HFFc6 (cell line): ENCODE measurements around the gene METAP1D. TPM values are rescaled to one million over a fixed set of nuclear protein-coding genes. Genes with fewer than 3 reads are reported as not detected.

Experiments
- DNase-seq: peaks from one replicate; pipeline ENCODE4 v3.0.0-alpha.2; 2018
- H3K27ac Mint-ChIP-seq: 2 replicates; pipeline ENCODE4 v1.8.0; 2020; ENCODE audit warnings: mild to moderate bottlenecking, mixed read lengths
- H3K27me3 Mint-ChIP-seq: 2 replicates; pipeline ENCODE4 v1.8.0; 2021; ENCODE audit warnings: mild to moderate bottlenecking, moderate library complexity, mixed read lengths; ENCODE audit not compliant: insufficient read depth
- H3K36me3 Mint-ChIP-seq: 2 replicates; pipeline ENCODE4 v1.8.0; 2021; ENCODE audit warnings: low read depth, mixed read lengths
- H3K4me1 Mint-ChIP-seq: 2 replicates; pipeline ENCODE4 v1.8.0; 2020; ENCODE audit warnings: low read depth, mixed read lengths
- H3K4me3 Mint-ChIP-seq: 2 replicates; pipeline ENCODE4 v1.8.0; 2020; ENCODE audit warnings: mild to moderate bottlenecking, moderate library complexity, mixed read lengths
- H3K9me3 Mint-ChIP-seq: 2 replicates; pipeline ENCODE4 v1.8.0; 2020; ENCODE audit warnings: mild to moderate bottlenecking, mixed read lengths
- total RNA-seq, 6 experiments: library from RNA; stranded (reverse); fragmentation: NEBNext Ultra II Directional; extraction: Animal tissue kit (Norgen Biotek cat#: 25700); gene quantifications; 2 replicates in 1 of 6; 3 replicates in 5 of 6; pipeline ENCODE4 v1.2.3, GENCODE V29; 2021
- TF ChIP-seq, protein P1 (sequence below): fragments of 200-600 bp; sonication (generic); IDR thresholded peaks from 2 replicates; pipeline ENCODE4 v1.5.0; 2021; ENCODE audit warnings: antibody characterized with exemption, mild to moderate bottlenecking

METAP1D gene
- total RNA-seq, 6 experiments from 2014 or later, result 5.3 to 7.5 (median 6.2) TPM

DNA sequence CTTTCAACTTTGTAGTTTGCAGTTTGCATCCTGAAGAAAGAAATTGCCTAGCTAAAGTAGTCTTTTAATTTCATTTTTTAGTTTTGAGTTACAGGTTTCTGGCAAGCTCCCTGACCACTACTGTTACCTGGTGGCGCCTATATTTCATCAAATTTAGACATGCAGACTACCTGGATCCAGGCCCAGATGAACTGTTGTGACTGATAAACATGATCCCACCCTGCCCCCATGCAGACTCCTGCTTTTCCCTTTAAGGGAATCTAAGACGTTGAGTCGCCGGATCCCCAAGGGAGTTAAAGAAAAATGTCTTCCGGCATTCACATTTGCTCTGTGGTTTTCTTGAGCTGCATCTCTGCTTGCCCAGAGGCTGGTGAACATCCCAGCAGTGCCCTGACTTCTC is 22.2 kb downstream of the METAP1D start:
- Mint-ChIP-seq H3K9me3 (no peaks in the 10 kb centered on the region), H3K4me1 (peaks cover 25% of the 10 kb centered on the region), H3K4me3 (peak overlapping the region; percentile 21; the same call in 1 of the 2 replicates), H3K36me3 (no peaks in the 10 kb centered on the region; the same call in 1 of the 2 replicates), H3K27ac (peak overlapping the region; percentile 75), H3K27me3 (no peaks in the 10 kb centered on the region)
- TF ChIP-seq, protein P1, sequence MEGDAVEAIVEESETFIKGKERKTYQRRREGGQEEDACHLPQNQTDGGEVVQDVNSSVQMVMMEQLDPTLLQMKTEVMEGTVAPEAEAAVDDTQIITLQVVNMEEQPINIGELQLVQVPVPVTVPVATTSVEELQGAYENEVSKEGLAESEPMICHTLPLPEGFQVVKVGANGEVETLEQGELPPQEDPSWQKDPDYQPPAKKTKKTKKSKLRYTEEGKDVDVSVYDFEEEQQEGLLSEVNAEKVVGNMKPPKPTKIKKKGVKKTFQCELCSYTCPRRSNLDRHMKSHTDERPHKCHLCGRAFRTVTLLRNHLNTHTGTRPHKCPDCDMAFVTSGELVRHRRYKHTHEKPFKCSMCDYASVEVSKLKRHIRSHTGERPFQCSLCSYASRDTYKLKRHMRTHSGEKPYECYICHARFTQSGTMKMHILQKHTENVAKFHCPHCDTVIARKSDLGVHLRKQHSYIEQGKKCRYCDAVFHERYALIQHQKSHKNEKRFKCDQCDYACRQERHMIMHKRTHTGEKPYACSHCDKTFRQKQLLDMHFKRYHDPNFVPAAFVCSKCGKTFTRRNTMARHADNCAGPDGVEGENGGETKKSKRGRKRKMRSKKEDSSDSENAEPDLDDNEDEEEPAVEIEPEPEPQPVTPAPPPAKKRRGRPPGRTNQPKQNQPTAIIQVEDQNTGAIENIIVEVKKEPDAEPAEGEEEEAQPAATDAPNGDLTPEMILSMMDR, result no peak
- no peak for DNase-seq

DNA sequence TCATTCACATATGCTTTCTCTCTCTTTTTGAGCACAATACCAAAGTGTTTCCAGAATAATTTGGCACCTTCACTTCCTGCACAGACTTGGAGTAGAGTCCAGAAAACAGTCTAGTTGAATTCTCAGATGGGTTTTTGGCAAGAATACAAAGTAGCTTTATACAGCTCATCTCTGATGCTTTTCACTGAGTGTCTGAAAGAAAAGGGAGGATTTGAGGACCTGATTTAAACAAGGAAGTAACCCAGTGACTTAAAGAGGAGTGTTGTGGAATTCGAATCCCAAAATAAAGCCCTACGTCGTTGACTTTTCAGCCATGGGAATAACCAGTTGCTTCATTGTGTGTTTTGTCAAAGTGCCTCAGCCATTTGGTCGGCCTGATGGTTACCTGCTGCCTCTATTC is 31.8 kb downstream of the METAP1D start:
- Mint-ChIP-seq H3K4me3 (no peak overlapping the region), H3K27me3 (no peaks in the 10 kb centered on the region; the same call in 1 of the 2 replicates), H3K9me3 (no peaks in the 10 kb centered on the region), H3K4me1 (0 out of 2 replicates have a peak, but pooled peaks cover 5% of the 10 kb centered on the region), H3K36me3 (no peaks in the 10 kb centered on the region), H3K27ac (no peak overlapping the region)
- TF ChIP-seq, protein P1, result no peak
- DNase-seq, result no peak

DNA sequence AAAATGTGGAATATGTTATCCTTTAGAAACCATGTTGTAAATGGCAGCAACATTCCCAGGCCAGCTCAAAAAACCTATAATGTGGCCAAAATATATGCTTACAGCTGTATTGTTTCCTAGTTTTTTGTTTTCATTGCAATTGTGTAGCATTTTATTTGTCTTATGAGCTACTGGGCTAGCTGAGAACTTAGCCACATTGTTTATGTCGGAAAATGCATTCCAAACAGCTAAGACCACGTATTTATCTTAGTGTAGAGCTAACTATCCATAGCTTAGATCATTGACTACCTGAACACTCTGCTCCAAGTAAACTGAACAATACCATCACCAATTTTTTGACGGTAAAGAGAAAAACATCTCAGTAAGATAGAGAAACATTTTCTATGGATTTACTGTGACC is 38.4 kb downstream of the METAP1D start:
- peak overlapping the region; percentile 74 for H3K27ac Mint-ChIP-seq

DNA sequence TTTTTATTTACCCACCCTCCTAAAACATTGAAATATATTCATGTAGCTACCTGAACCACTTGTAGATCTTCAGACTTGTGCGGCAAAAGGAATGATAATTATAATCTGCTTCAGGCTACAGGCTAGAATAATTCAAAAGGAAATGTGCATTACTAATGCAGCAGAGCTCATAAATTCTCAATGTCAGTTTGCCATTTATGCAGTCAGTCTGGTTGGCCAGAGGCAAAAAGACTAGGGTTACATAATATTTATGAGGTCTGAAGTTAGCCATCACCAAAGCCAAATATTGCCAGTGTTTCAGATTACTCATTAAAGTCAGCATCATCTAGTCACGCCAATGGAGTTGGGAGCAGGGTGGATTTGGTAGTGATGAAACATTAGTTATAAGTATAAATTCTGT is 38.9 kb downstream of the METAP1D start:
- H3K4me1 Mint-ChIP-seq, result peaks cover 27% of the 10 kb centered on the region
- TF ChIP-seq, protein P1, result no peak
- H3K9me3 Mint-ChIP-seq, result no peaks in the 10 kb centered on the region
- peak overlapping the region; percentile 61 for H3K4me3 Mint-ChIP-seq
- H3K36me3 Mint-ChIP-seq, result no peaks in the 10 kb centered on the region
- DNase-seq, result peak; percentile 95
- peak overlapping the region; percentile 74 for H3K27ac Mint-ChIP-seq
- no peaks in the 10 kb centered on the region for H3K27me3 Mint-ChIP-seq

More for the DNA sequence above, 38.4 kb downstream of the METAP1D start:
- TF ChIP-seq, protein P1, result no peak
- Mint-ChIP-seq H3K9me3 (no peaks in the 10 kb centered on the region), H3K4me3 (peak overlapping the region; percentile 61), H3K36me3 (no peaks in the 10 kb centered on the region), H3K27me3 (no peaks in the 10 kb centered on the region), H3K4me1 (peaks cover 27% of the 10 kb centered on the region)
- DNase-seq, result no peak

DNA sequence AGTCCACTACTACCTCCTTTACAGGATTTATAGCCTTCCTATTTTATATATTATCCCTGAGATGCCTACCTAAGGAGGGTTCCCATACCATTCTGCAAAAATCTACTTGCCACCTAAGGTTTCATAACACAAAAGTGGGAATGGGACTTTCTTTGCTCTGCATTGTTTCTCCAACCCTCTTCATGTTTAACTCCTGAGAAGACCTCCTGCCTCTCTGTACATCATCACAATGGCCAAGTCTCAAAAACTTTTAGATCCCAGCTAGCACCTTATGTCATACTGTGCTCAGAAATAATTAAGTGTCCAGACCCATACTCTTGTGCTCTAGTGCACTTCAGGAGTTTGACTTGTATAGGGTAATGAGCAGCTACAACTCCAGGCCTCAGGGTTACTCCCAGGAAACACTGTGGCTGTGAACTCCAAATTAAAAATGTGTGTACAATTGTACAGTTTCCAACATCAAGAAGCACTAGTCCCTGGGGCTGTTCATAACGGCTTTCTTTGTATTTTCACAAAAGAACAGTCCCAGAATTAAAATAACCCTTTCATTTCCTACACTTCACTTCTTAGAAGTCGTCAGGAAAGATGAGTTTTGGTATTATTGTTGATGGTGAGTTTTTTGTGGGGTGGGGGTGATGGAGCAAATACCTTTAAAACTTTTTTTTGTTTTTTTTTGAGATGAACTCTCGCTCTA is 39.4 kb downstream of the METAP1D start:
- peak overlapping the region; percentile 74 for H3K27ac Mint-ChIP-seq
- TF ChIP-seq, protein P1, result no peak
- H3K27me3 Mint-ChIP-seq, result no peaks in the 10 kb centered on the region
- H3K36me3 Mint-ChIP-seq, result no peaks in the 10 kb centered on the region
- H3K9me3 Mint-ChIP-seq, result no peaks in the 10 kb centered on the region
- no peak overlapping the region for H3K4me3 Mint-ChIP-seq
- peaks cover 27% of the 10 kb centered on the region for H3K4me1 Mint-ChIP-seq
- DNase-seq, result no peak
